NB4 (cell line): ENCODE data around the gene ANTXR1.
"Not testable (repeated sequence)": the region's sequence is repeated elsewhere in the genome, so short reads cannot be mapped to it uniquely, and the experiment has no call there.

Experiments used
- DNase-seq: peaks from one replicate; pipeline ENCODE4 v3.0.0; 2010; ENCODE audit warnings: low read depth
- H3K4me3 ChIP-seq: one replicate; pipeline ENCODE4 v1.5.1; 2011; ENCODE audit warnings: mild to moderate bottlenecking, low read depth, low read length, moderate library complexity
- CTCF ChIP-seq: IDR thresholded peaks from one replicate; pipeline ENCODE4 v1.5.1; 2012; ENCODE audit warnings: low read depth, low read length
- MAX ChIP-seq: IDR thresholded peaks from 2 replicates; pipeline ENCODE4 v1.6.1; 2011; ENCODE audit warnings: low read depth, low read length
- MYC ChIP-seq: IDR thresholded peaks from 2 replicates; pipeline ENCODE4 v1.6.1; 2011; ENCODE audit warnings: low read depth, low read length
- POLR2A ChIP-seq: IDR thresholded peaks from 2 replicates; pipeline ENCODE4 v1.6.1; 2011; ENCODE audit warnings: mild to moderate bottlenecking; ENCODE audit not compliant: insufficient read length; ENCODE audit errors: extremely low read depth

The ANTXR1 gene

GRCh38 chr2:69253611-69254301 lies 240.8 kb downstream of the ANTXR1 start:
- DNase-seq = no peak
- TF ChIP-seq POLR2A = no peak
- TF ChIP-seq MYC = no peak
- no peak for TF ChIP-seq CTCF
- TF ChIP-seq MAX = no peak
- H3K4me3 ChIP-seq = no peak overlapping the region

- no peak for DNase-seq
- TF ChIP-seq MAX (no peak), POLR2A (no peak), CTCF (no peak), MYC (no peak)
- no peak overlapping the region for H3K4me3 ChIP-seq
Measured at GRCh38 chr2:69255760-69256159, 242.8 kb downstream of the ANTXR1 start.

GRCh38 chr2:69259994-69260591 lies 247.1 kb downstream of the ANTXR1 start:
- H3K4me3 ChIP-seq, DNase-seq: not testable (repeated sequence)

- no peak overlapping the region for H3K4me3 ChIP-seq
- DNase-seq = no peak
- TF ChIP-seq MAX (no peak), POLR2A (no peak), MYC (no peak), CTCF (no peak)
Measured at GRCh38 chr2:69260666-69261065, 247.7 kb downstream of the ANTXR1 start.

GRCh38 chr2:69269330-69269729 lies 256.4 kb downstream of the ANTXR1 start:
- TF ChIP-seq POLR2A (no peak), CTCF (no peak)
- no peak for DNase-seq
- H3K4me3 ChIP-seq = no peak overlapping the region

GRCh38 chr2:69271831-69272257 lies 258.9 kb downstream of the ANTXR1 start:
- TF ChIP-seq CTCF (no peak), MAX (no peak), POLR2A (no peak), MYC (no peak)
- H3K4me3 ChIP-seq = no peak overlapping the region
- peak; percentile 80 for DNase-seq
